Karpas-422 (cell line): ENCODE measurements around the gene ZGRF1. TPM values are rescaled to one million over a fixed set of nuclear protein-coding genes. Genes with fewer than 3 reads are reported as not detected.
A peak's percentile ranks its signal among the peaks of the same experiment; 100 is the strongest.

Experiments
- DNase-seq: peaks from one replicate; pipeline ENCODE4 v3.0.0-alpha.2; 2015
- H2AFZ ChIP-seq: fragments of 200-600 bp; sonication (generic); 2 replicates; pipeline ENCODE4 v1.6.1; 2014; ENCODE audit warnings: antibody characterized with exemption, low read length, mixed read lengths
- H3K27ac ChIP-seq: fragments of 200-600 bp; sonication (generic); 2 replicates; pipeline ENCODE4 v1.5.1; 2014; ENCODE audit warnings: mild to moderate bottlenecking, low read length, moderate library complexity
- H3K27me3 ChIP-seq: fragments of 200-600 bp; sonication (generic); 2 replicates; pipeline ENCODE4 v1.6.1; 2014; ENCODE audit warnings: low read length, mixed read lengths
- H3K36me3 ChIP-seq: fragments of 200-600 bp; sonication (generic); 2 replicates; pipeline ENCODE4 v1.6.1; 2014; ENCODE audit warnings: low read length, mixed read lengths; ENCODE audit not compliant: insufficient read depth
- H3K4me1 ChIP-seq: fragments of 200-600 bp; sonication (generic); 2 replicates; pipeline ENCODE4 v1.6.1; 2014; ENCODE audit warnings: mild to moderate bottlenecking, low read length, mixed read lengths
- H3K4me2 ChIP-seq: fragments of 200-600 bp; sonication (generic); 2 replicates; pipeline ENCODE4 v1.6.1; 2014; ENCODE audit warnings: low read length, low read depth, mild to moderate bottlenecking; ENCODE audit not compliant: poor library complexity, severe bottlenecking
- H3K4me3 ChIP-seq: fragments of 200-600 bp; sonication (generic); 2 replicates; pipeline ENCODE4 v1.5.1; 2014; ENCODE audit warnings: mild to moderate bottlenecking, antibody characterized with exemption, low read length, mixed read lengths
- H3K79me2 ChIP-seq: fragments of 200-600 bp; sonication (generic); 2 replicates; pipeline ENCODE4 v1.6.1; 2014; ENCODE audit warnings: mild to moderate bottlenecking, low read length, mixed read lengths
- H3K9ac ChIP-seq: fragments of 200-600 bp; sonication (generic); 2 replicates; pipeline ENCODE4 v1.6.0; 2014; ENCODE audit warnings: low read length
- H3K9me2 ChIP-seq: fragments of 200-600 bp; sonication (generic), shearing (Covaris generic); replicated peaks from 2 replicates; pipeline ENCODE4 v1.6.0; 2014; ENCODE audit warnings: mild to moderate bottlenecking, low read length, moderate library complexity; ENCODE audit not compliant: insufficient read depth
- H3K9me3 ChIP-seq: fragments of 300-700, 200-600 bp; sonication (generic); 2 replicates; pipeline ENCODE4 v1.6.1; 2014; ENCODE audit warnings: low read length, mixed read lengths
- H4K20me1 ChIP-seq: fragments of 200-600 bp; sonication (generic); 2 replicates; pipeline ENCODE4 v1.6.1; 2014; ENCODE audit warnings: mild to moderate bottlenecking, antibody characterized with exemption, low read length, low read depth; ENCODE audit not compliant: insufficient read depth
- total RNA-seq: library from RNA; depleted of rRNA; stranded (reverse); fragments of >200 nt; shearing (Covaris generic); gene quantifications from 2 replicates; pipeline ENCODE4 v1.2.3, GENCODE V29; 2014; ENCODE audit warnings: low replicate concordance

ZGRF1 gene
- total RNA-seq, 1 experiment from 2014 or later = 39.8 TPM

- Histone ChIP-seq H3K9ac (no peak overlapping the region), H3K9me3 (no peaks in the 10 kb centered on the region), H3K4me1 (peaks cover 51% of the 10 kb centered on the region), H3K36me3 (no peaks in the 10 kb centered on the region), H3K4me2 (no peak overlapping the region), H3K9me2 (no peaks in the 10 kb centered on the region), H2AFZ (no peak overlapping the region), H3K79me2 (no peaks in the 10 kb centered on the region), H4K20me1 (no peaks in the 10 kb centered on the region; the same call in 1 of the 2 replicates), H3K27me3 (no peaks in the 10 kb centered on the region), H3K4me3 (no peak overlapping the region), H3K27ac (no peak overlapping the region)
- no peak for DNase-seq
These were observed 115.3 kb downstream of the ZGRF1 start for GRCh38 chr4:112521123-112522023.

- peaks cover 58% of the 10 kb centered on the region for H3K4me1 ChIP-seq
- H3K4me3 ChIP-seq = no peak overlapping the region
- H2AFZ ChIP-seq = no peak overlapping the region
These were observed 116.0 kb downstream of the ZGRF1 start for GRCh38 chr4:112520598-112521122.

GRCh38 chr4:112519689-112520597, 116.8 kb downstream of the ZGRF1 start:
- DNase-seq = peak; percentile 33
- no peak overlapping the region for H3K4me3 ChIP-seq

More at GRCh38 chr4:112520598-112521122, 116.0 kb downstream of the ZGRF1 start:
- DNase-seq = peak; percentile 14
- Histone ChIP-seq H3K4me2 (no peak overlapping the region), H3K27ac (no peak overlapping the region), H3K9me2 (no peaks in the 10 kb centered on the region), H3K36me3 (no peaks in the 10 kb centered on the region), H3K27me3 (no peaks in the 10 kb centered on the region), H4K20me1 (no peaks in the 10 kb centered on the region; the same call in 1 of the 2 replicates), H3K79me2 (no peaks in the 10 kb centered on the region), H3K9ac (no peak overlapping the region), H3K9me3 (no peaks in the 10 kb centered on the region)

GRCh38 chr4:112518675-112519074, 118.0 kb downstream of the ZGRF1 start:
- H3K9me3 ChIP-seq = no peaks in the 10 kb centered on the region
- no peak for DNase-seq
- H3K9me2 ChIP-seq = no peaks in the 10 kb centered on the region
- peaks cover 59% of the 10 kb centered on the region for H3K4me1 ChIP-seq
- H3K4me3 ChIP-seq = no peak overlapping the region
- no peaks in the 10 kb centered on the region for H3K27me3 ChIP-seq
- no peak overlapping the region for H3K9ac ChIP-seq
- no peak overlapping the region for H2AFZ ChIP-seq
- no peaks in the 10 kb centered on the region; the same call in 1 of the 2 replicates for H4K20me1 ChIP-seq
- H3K4me2 ChIP-seq = no peak overlapping the region
- H3K36me3 ChIP-seq = no peaks in the 10 kb centered on the region
- no peaks in the 10 kb centered on the region for H3K79me2 ChIP-seq
- no peak overlapping the region for H3K27ac ChIP-seq

More at GRCh38 chr4:112519689-112520597, 116.8 kb downstream of the ZGRF1 start:
- Histone ChIP-seq H3K9ac (no peak overlapping the region), H3K4me1 (peaks cover 56% of the 10 kb centered on the region), H4K20me1 (no peaks in the 10 kb centered on the region; the same call in 1 of the 2 replicates), H2AFZ (no peak overlapping the region), H3K9me3 (no peaks in the 10 kb centered on the region), H3K79me2 (no peaks in the 10 kb centered on the region), H3K36me3 (no peaks in the 10 kb centered on the region), H3K4me2 (no peak overlapping the region), H3K27me3 (no peaks in the 10 kb centered on the region), H3K9me2 (no peaks in the 10 kb centered on the region), H3K27ac (no peak overlapping the region)

- peak overlapping the region; percentile 78 for H3K4me3 ChIP-seq
- no peak overlapping the region for H2AFZ ChIP-seq
- no peaks in the 10 kb centered on the region; the same call in 1 of the 2 replicates for H4K20me1 ChIP-seq
- no peaks in the 10 kb centered on the region for H3K27me3 ChIP-seq
- no peaks in the 10 kb centered on the region for H3K9me3 ChIP-seq
- H3K4me2 ChIP-seq = peak overlapping the region; percentile 93
- H3K4me1 ChIP-seq = peaks cover 57% of the 10 kb centered on the region
- 0 out of 2 replicates have a peak overlapping the region, but pooled peaks have one; percentile 6 for H3K9ac ChIP-seq
- no peaks in the 10 kb centered on the region for H3K36me3 ChIP-seq
- peak; percentile 37 for DNase-seq
- no peak overlapping the region for H3K27ac ChIP-seq
- no peaks in the 10 kb centered on the region for H3K79me2 ChIP-seq
- H3K9me2 ChIP-seq = no peaks in the 10 kb centered on the region
These were observed 118.8 kb downstream of the ZGRF1 start for GRCh38 chr4:112517911-112518310.

- Histone ChIP-seq H4K20me1 (no peaks in the 10 kb centered on the region; the same call in 1 of the 2 replicates), H3K4me1 (peaks cover 49% of the 10 kb centered on the region), H3K9me2 (no peaks in the 10 kb centered on the region), H3K9me3 (no peaks in the 10 kb centered on the region), H3K4me2 (peak overlapping the region; percentile 93), H3K9ac (peak overlapping the region; percentile 74), H3K79me2 (no peaks in the 10 kb centered on the region), H3K4me3 (peak overlapping the region; percentile 78), H3K36me3 (no peaks in the 10 kb centered on the region), H3K27me3 (no peaks in the 10 kb centered on the region), H3K27ac (no peak overlapping the region), H2AFZ (peak overlapping the region; percentile 8; the same call in 1 of the 2 replicates)
- peak; percentile 67 for DNase-seq
These were observed 119.6 kb downstream of the ZGRF1 start for GRCh38 chr4:112517067-112517634.

GRCh38 chr4:112516471-112517066, 120.1 kb downstream of the ZGRF1 start:
- Histone ChIP-seq H3K9ac (peak overlapping the region; percentile 74), H3K4me2 (peak overlapping the region; percentile 93), H3K4me3 (peak overlapping the region; percentile 78), H2AFZ (peak overlapping the region; percentile 8), H4K20me1 (no peaks in the 10 kb centered on the region), H3K36me3 (no peaks in the 10 kb centered on the region), H3K27ac (no peak overlapping the region), H3K9me3 (no peaks in the 10 kb centered on the region), H3K27me3 (no peaks in the 10 kb centered on the region), H3K4me1 (peaks cover 49% of the 10 kb centered on the region), H3K9me2 (no peaks in the 10 kb centered on the region), H3K79me2 (no peaks in the 10 kb centered on the region)
- peak; percentile 85 for DNase-seq
